GM12872 (cell line): ENCODE data around the gene UPK1A.

Experiments
- TF ChIP-seq, protein P1 (sequence below): IDR thresholded peaks from 3 replicates; pipeline ENCODE4 v1.5.1; 2011; ENCODE audit warnings: low read depth, mild to moderate bottlenecking, low read length, moderate library complexity; ENCODE audit not compliant: insufficient read depth

UPK1A gene

DNA sequence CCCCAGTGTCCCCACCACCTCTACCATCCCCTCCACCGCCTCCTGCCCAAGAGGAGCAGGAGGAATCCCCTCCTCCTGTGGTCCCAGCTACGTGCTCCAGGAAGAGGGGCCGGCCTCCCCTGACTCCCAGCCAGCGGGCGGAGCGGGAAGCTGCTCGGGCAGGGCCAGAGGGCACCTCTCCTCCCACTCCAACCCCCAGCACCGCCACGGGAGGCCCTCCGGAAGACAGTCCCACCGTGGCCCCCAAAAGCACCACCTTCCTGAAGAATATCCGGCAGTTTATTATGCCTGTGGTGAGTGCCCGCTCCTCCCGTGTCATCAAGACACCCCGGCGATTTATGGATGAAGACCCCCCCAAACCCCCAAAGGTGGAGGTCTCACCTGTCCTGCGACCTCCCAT lies 54.3 kb downstream of the UPK1A start:
- TF ChIP-seq, protein P1, sequence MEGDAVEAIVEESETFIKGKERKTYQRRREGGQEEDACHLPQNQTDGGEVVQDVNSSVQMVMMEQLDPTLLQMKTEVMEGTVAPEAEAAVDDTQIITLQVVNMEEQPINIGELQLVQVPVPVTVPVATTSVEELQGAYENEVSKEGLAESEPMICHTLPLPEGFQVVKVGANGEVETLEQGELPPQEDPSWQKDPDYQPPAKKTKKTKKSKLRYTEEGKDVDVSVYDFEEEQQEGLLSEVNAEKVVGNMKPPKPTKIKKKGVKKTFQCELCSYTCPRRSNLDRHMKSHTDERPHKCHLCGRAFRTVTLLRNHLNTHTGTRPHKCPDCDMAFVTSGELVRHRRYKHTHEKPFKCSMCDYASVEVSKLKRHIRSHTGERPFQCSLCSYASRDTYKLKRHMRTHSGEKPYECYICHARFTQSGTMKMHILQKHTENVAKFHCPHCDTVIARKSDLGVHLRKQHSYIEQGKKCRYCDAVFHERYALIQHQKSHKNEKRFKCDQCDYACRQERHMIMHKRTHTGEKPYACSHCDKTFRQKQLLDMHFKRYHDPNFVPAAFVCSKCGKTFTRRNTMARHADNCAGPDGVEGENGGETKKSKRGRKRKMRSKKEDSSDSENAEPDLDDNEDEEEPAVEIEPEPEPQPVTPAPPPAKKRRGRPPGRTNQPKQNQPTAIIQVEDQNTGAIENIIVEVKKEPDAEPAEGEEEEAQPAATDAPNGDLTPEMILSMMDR: no peak

DNA sequence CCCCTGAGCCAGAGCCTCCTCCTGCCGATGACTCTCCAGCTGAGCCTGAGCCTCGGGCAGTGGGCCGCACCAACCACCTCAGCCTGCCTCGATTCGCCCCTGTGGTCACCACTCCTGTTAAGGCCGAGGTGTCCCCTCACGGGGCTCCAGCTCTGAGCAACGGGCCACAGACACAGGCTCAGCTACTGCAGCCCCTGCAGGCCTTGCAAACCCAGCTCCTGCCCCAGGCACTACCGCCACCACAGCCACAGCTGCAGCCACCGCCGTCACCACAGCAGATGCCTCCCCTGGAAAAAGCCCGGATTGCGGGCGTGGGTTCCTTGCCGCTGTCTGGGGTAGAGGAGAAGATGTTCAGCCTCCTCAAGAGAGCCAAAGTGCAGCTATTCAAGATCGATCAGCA lies 55.1 kb downstream of the UPK1A start:
- TF ChIP-seq, protein P1: no peak

DNA sequence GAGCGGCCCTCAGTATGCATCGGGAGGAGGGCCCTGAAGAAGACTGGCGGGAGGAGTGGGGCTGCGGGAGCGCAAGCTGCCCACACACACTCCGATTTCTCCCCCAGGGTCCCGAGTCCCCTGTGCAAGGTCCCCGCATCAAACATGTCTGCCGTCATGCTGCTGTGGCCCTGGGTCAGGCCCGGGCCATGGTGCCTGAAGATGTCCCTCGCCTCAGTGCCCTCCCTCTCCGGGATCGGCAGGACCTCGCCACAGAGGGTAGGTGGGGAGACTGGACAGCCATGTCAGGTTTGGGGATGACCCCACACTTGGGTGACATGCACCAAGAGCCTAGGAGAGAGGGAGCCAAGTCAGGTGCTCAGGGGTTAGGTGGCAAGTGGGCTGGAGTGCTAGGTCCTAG lies 56.1 kb downstream of the UPK1A start:
- TF ChIP-seq, protein P1: no peak

DNA sequence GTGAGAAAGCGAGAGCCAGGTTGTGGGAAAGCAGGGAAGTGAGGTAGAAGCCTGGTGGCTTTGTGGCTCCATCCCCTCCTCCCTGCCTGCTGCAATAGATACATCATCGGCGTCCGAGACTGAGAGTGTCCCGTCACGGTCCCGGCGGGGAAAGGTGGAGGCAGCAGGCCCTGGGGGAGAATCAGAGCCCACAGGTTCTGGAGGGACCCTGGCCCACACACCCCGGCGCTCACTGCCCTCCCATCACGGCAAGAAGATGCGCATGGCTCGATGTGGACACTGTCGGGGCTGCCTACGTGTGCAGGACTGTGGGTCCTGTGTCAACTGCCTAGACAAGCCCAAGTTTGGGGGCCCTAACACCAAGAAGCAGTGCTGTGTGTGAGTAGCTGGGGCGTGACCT lies 56.6 kb downstream of the UPK1A start:
- TF ChIP-seq, protein P1: no peak

DNA sequence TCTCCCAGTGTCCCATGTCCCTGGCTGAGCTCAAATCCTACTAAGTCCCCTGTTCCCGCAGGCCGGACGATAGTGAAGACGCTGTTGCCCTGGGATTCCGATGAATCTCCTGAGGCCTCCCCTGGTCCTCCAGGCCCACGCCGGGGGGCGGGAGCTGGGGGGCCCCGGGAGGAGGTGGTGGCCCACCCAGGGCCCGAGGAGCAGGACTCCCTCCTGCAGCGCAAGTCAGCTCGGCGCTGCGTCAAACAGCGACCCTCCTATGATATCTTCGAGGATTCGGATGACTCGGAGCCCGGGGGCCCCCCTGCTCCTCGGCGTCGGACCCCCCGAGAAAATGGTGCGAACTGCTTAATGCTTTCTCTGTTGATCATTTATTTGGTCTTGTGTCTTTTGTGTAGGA lies 57.4 kb downstream of the UPK1A start:
- TF ChIP-seq, protein P1: no peak

DNA sequence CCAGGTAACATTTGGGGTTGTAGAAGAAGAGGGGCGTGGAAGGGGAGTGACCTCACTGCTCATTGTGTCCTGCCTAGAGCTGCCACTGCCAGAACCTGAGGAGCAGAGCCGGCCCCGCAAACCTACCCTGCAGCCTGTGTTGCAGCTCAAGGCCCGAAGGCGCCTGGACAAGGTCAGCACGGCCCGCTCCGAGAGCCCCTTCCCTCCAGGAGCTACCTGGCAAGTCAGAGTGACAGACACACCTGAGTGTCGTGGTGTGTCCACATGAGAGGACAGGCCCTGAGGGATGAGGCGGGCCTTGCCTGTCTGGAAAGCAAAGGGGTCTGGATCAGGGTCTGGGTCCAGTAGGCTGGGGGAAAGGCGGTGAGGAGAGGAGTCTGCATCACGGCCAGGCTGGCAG lies 58.2 kb downstream of the UPK1A start:
- TF ChIP-seq, protein P1: no peak

DNA sequence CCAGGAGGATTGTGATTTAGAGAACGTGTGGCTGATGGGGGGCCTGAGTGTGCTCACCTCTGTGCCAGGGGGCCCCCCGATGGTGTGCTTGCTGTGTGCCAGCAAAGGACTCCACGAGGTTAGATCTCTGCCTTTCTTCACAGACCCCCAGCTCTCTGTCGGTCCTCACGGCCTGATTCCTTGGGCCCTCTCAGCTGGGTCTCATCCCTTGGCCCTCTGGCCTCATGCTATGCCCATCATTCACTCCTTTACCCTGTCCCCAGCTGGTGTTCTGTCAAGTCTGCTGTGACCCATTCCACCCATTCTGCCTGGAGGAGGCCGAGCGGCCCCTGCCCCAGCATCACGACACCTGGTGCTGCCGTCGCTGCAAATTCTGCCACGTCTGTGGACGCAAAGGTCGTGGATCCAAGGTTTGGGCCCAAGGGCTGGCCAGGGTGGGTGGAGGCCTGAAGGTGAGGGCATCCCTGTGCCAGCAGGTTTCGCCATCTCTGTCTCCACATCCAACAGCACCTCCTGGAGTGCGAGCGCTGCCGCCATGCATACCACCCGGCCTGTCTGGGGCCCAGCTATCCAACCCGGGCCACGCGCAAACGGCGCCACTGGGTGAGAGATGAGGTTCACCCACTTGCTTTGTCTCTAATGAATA lies 59.0 kb downstream of the UPK1A start:
- TF ChIP-seq, protein P1: no peak
